ENCODE results near the gene ASZ1. TPM values are rescaled to one million over a fixed set of nuclear protein-coding genes. Genes with fewer than 3 reads are reported as not detected.

Gene ASZ1
- total RNA-seq, 1 donor from 2014 or later = not detected

DNA sequence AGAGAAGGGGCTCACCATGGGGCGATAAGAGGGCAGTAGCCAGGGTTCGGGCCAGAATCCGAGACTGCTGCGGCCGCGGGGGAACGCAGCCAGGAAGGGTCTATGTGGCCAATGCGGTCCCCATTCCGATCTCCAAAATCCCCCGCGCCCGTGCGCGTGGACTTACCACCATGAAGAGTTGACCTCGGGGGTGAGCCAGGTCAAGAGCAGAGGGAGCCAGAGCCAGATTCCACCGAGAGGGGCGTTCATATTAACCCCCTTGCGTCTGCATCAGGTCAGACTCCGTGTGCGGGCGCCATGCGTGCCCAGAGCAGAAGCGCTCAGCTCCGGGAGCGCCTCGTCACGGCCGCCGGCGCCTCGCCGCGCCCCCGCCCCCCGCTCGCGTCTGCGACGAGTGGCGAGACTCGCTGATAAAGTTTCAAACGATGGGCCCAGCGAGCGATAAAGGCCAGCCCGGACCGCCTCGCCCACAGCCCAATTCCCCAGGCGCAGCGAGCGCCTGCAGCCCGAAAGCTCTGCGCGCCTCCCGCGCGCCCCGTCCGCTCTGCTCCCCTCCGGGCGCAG lies 104.5 kb downstream of the ASZ1 start, which contains the start of gene WNT2:
WNT2 (minus strand) TSS at position 318 of the 564 bp plus-strand sequence; CDS start at position 249, 69 bp downstream.
- Mint-ChIP-seq H3K4me3 (ENCODE audit: unreplicated experiment) (peak within 1 kb of the TSS; percentile 85), H3K27ac (ENCODE audit: unreplicated experiment) (peak within 1 kb of the TSS; percentile 81), H3K9me3 (ENCODE audit: unreplicated experiment) (peaks cover 16% of the 10 kb centered on the region), H3K4me1 (ENCODE audit: unreplicated experiment) (peaks cover 45% of the 10 kb centered on the region), H3K36me3 (ENCODE audit: unreplicated experiment) (peaks cover 7% of the 10 kb centered on the region), H3K27me3 (ENCODE audit: unreplicated experiment) (peaks cover 15% of the 10 kb centered on the region)
- TF ChIP-seq, protein P1, sequence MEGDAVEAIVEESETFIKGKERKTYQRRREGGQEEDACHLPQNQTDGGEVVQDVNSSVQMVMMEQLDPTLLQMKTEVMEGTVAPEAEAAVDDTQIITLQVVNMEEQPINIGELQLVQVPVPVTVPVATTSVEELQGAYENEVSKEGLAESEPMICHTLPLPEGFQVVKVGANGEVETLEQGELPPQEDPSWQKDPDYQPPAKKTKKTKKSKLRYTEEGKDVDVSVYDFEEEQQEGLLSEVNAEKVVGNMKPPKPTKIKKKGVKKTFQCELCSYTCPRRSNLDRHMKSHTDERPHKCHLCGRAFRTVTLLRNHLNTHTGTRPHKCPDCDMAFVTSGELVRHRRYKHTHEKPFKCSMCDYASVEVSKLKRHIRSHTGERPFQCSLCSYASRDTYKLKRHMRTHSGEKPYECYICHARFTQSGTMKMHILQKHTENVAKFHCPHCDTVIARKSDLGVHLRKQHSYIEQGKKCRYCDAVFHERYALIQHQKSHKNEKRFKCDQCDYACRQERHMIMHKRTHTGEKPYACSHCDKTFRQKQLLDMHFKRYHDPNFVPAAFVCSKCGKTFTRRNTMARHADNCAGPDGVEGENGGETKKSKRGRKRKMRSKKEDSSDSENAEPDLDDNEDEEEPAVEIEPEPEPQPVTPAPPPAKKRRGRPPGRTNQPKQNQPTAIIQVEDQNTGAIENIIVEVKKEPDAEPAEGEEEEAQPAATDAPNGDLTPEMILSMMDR (IDR thresholded peaks at IDR 0.05) = no peak
- DNase-seq (ENCODE audit: extremely low spot score, unreplicated experiment) = no peak

DNA sequence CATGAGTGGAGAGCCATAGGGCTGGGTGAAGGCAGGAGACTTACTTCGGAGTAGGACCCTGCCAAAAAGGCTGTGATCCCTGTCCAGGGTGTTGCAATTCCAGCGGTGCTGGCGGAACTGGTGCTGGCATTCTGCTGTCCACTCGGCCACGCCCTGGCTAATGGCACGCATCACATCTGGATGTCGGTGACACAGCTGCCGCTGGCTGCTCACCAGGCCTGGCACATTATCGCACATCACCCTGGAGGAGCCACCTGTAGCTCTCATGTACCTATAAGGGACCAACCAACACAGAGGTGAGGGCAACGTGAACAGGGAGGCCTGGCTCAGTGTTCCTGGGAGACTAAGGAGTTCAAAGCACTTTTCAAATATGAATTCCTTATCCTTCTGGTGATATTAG lies 106.8 kb downstream of the ASZ1 start:
- Mint-ChIP-seq H3K9me3 (ENCODE audit: unreplicated experiment) (no peaks in the 10 kb centered on the region), H3K36me3 (ENCODE audit: unreplicated experiment) (no peaks in the 10 kb centered on the region), H3K27ac (ENCODE audit: unreplicated experiment) (no peak overlapping the region), H3K27me3 (ENCODE audit: unreplicated experiment) (peaks cover 15% of the 10 kb centered on the region), H3K4me3 (ENCODE audit: unreplicated experiment) (no peak overlapping the region), H3K4me1 (ENCODE audit: unreplicated experiment) (peaks cover 35% of the 10 kb centered on the region)
- no peak for DNase-seq (ENCODE audit: extremely low spot score, unreplicated experiment)
- TF ChIP-seq, protein P1 (IDR thresholded peaks at IDR 0.05) = no peak

DNA sequence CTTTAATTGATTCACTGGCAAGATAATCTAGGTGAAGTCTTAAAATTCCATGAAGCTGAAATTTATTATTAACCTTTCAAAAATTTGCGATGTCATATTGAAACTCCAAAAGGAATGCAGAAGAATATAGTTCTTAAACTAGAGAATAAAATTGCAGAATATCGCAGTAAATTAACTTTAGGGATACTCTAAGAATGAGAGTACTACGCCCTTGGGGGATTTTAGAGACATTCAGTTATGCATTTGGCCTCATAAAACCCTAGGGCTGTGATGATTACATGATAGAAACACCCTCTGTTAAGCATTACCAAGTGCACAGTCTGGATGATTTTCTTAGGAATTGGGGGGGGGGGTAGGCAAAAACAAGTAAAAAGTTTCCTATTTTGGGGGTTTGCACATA lies 108.1 kb downstream of the ASZ1 start:
- H3K27me3 Mint-ChIP-seq (ENCODE audit: unreplicated experiment) = peaks cover 15% of the 10 kb centered on the region
- no peak overlapping the region for H3K27ac Mint-ChIP-seq (ENCODE audit: unreplicated experiment)
- peaks cover 24% of the 10 kb centered on the region for H3K4me1 Mint-ChIP-seq (ENCODE audit: unreplicated experiment)
- TF ChIP-seq, protein P1 (IDR thresholded peaks at IDR 0.05) = no peak
- no peak for DNase-seq (ENCODE audit: extremely low spot score, unreplicated experiment)
- no peaks in the 10 kb centered on the region for H3K9me3 Mint-ChIP-seq (ENCODE audit: unreplicated experiment)
- H3K36me3 Mint-ChIP-seq (ENCODE audit: unreplicated experiment) = peaks cover 2% of the 10 kb centered on the region
- no peak overlapping the region for H3K4me3 Mint-ChIP-seq (ENCODE audit: unreplicated experiment)

DNA sequence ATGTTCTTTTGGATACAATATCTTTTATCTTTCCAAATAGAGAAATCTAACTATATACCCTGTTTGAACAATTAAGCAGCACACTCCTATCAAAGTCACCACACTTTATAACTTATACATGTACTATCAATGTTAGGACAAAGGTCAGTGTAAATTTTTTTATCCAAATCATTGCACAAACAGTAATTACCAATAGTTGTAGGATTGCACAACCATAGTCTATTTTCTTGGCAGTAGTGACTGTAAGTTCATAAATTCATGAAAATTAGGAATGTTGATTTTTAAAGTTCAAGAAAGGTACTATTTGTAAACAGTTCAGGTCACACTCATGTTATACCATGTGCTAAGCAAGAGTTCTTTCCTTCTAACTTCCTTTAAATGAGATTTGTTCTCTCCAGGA lies 113.7 kb downstream of the ASZ1 start:
- TF ChIP-seq, protein P1 (IDR thresholded peaks at IDR 0.05) = no peak
- Mint-ChIP-seq H3K4me3 (ENCODE audit: unreplicated experiment) (no peak overlapping the region), H3K27me3 (ENCODE audit: unreplicated experiment) (no peaks in the 10 kb centered on the region)

More for the DNA sequence above, 113.7 kb downstream of the ASZ1 start:
- peaks cover 2% of the 10 kb centered on the region for H3K36me3 Mint-ChIP-seq (ENCODE audit: unreplicated experiment)
- H3K9me3 Mint-ChIP-seq (ENCODE audit: unreplicated experiment) = no peaks in the 10 kb centered on the region
- DNase-seq (ENCODE audit: extremely low spot score, unreplicated experiment) = no peak
- H3K27ac Mint-ChIP-seq (ENCODE audit: unreplicated experiment) = no peak overlapping the region
- peaks cover 6% of the 10 kb centered on the region for H3K4me1 Mint-ChIP-seq (ENCODE audit: unreplicated experiment)

Other genes starting within 250 kb of the ASZ1 start
- 9.5 and 11.5 TPM in 2 replicates for gene WNT2, start 104.4 kb downstream of the ASZ1 start, total RNA-seq
- not detected in 2 replicates for gene CFTR, start 52.5 kb upstream of the ASZ1 start, total RNA-seq

All from osteocyte (in vitro differentiated cells).